MM.1S (cell line): ENCODE data around the gene KCNIP4.
"Not testable (repeated sequence)": the region's sequence is repeated elsewhere in the genome, so short reads cannot be mapped to it uniquely, and the experiment has no call there.

Source experiments
- DNase-seq: peaks from one replicate; pipeline ENCODE4 v3.0.0-alpha.2; 2015
- H2AFZ ChIP-seq: fragments of 300-600 bp; sonication (generic); 2 replicates; pipeline ENCODE4 v1.6.0; 2016; ENCODE audit warnings: antibody characterized with exemption, low read length
- H3F3A ChIP-seq: fragments of 300-600 bp; sonication (generic); 2 replicates; pipeline ENCODE4 v1.6.1; 2016; ENCODE audit warnings: mild to moderate bottlenecking, antibody characterized with exemption, low read length, moderate library complexity, mixed read lengths; ENCODE audit not compliant: insufficient read depth
- H3K27ac ChIP-seq: fragments of 300-600 bp; sonication (generic); 2 replicates; pipeline ENCODE4 v1.5.1; 2016; ENCODE audit warnings: mild to moderate bottlenecking, low read length
- H3K27me3 ChIP-seq: fragments of 300-600 bp; sonication (generic); replicated peaks from 2 replicates; pipeline ENCODE4 v1.6.0; 2016; ENCODE audit warnings: low read length; ENCODE audit not compliant: insufficient read depth
- H3K36me3 ChIP-seq: fragments of 300-600 bp; sonication (generic); replicated peaks from 2 replicates; pipeline ENCODE4 v1.6.1; 2016; ENCODE audit warnings: mild to moderate bottlenecking, low read length, mixed read lengths; ENCODE audit not compliant: insufficient read depth
- H3K4me1 ChIP-seq: fragments of 300-600 bp; sonication (generic); 2 replicates; pipeline ENCODE4 v1.6.1; 2016; ENCODE audit warnings: low read length, mixed read lengths
- H3K4me2 ChIP-seq: fragments of 300-600 bp; sonication (generic); 2 replicates; pipeline ENCODE4 v1.6.0; 2016; ENCODE audit warnings: low read depth, low read length
- H3K4me3 ChIP-seq: fragments of 300-600 bp; sonication (generic); 2 replicates; pipeline ENCODE4 v1.5.1; 2016; ENCODE audit warnings: low read length, mixed read lengths
- H3K79me2 ChIP-seq: fragments of 300-600 bp; sonication (generic); 2 replicates; pipeline ENCODE4 v1.6.1; 2016; ENCODE audit warnings: mixed run types, low read length, mixed read lengths
- H3K9ac ChIP-seq: fragments of 300-600 bp; sonication (generic); 2 replicates; pipeline ENCODE4 v1.6.1; 2016; ENCODE audit warnings: low read length, mixed read lengths
- H3K9me2 ChIP-seq: fragments of 300-600 bp; sonication (generic); replicated peaks from 2 replicates; pipeline ENCODE4 v1.6.1; 2016; ENCODE audit warnings: mild to moderate bottlenecking, low read length, mixed read lengths; ENCODE audit not compliant: insufficient read depth
- H3K9me3 ChIP-seq: fragments of 300-600 bp; sonication (generic); replicated peaks from 2 replicates; pipeline ENCODE4 v1.6.1; 2016; ENCODE audit warnings: mild to moderate bottlenecking, low read length, mixed read lengths; ENCODE audit not compliant: insufficient read depth
- H4K20me1 ChIP-seq: fragments of 300-600 bp; sonication (generic); 2 replicates; pipeline ENCODE4 v1.6.1; 2016; ENCODE audit warnings: mild to moderate bottlenecking, low read length, moderate library complexity, mixed read lengths; ENCODE audit not compliant: insufficient read depth
- EZH2 ChIP-seq: fragments of 300-600 bp; sonication (generic); optimal IDR thresholded peaks from 2 replicates; pipeline ENCODE3; 2017; ENCODE audit warnings: low read depth, mild to moderate bottlenecking, antibody characterized with exemption, low read length, mixed read lengths
- EZH2phosphoT487 ChIP-seq: fragments of 300-600 bp; sonication (generic); IDR thresholded peaks from 2 replicates; pipeline ENCODE4 v1.6.1; 2018; ENCODE audit warnings: antibody characterized with exemption, low read length
- TF ChIP-seq, protein P1 (sequence below): fragments of 300-600 bp; sonication (generic); IDR thresholded peaks from 2 replicates; pipeline ENCODE4 v1.5.1; 2016; ENCODE audit warnings: antibody characterized with exemption, low read length, mixed read lengths

The KCNIP4 gene

DNA sequence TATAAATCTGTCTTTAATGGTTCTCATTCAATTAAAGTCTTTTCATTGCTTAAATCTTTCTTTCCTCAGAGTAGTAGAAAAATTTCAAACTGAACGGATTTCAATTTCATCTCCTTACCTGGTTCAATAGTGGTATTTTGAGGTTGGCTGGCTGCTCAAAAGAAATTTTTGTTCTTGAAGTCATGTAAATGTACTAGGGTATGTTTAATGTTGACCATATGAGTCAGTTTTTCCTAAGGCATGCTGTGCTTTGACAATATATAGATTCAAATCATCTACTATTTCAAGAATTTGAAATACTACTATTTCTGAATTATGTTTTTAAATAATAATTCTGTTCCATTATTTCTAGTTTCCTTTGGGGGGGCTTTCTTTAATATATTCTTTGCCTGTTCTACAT, 1142.9 kb downstream of the KCNIP4 start:
- Histone ChIP-seq H3K27ac (no peak overlapping the region), H2AFZ (no peak overlapping the region), H3K36me3 (no peaks in the 10 kb centered on the region), H3K9me3 (no peaks in the 10 kb centered on the region), H3K4me2 (no peak overlapping the region), H3K4me3 (no peak overlapping the region), H3K79me2 (no peaks in the 10 kb centered on the region), H3K9ac (no peak overlapping the region), H4K20me1 (no peaks in the 10 kb centered on the region), H3K27me3 (no peaks in the 10 kb centered on the region), H3K4me1 (no peaks in the 10 kb centered on the region), H3K9me2 (no peaks in the 10 kb centered on the region), H3F3A (no peaks in the 10 kb centered on the region)
- no peak for DNase-seq
- no peak for TF ChIP-seq EZH2
- TF ChIP-seq EZH2phosphoT487, result no peak
- TF ChIP-seq, protein P1, sequence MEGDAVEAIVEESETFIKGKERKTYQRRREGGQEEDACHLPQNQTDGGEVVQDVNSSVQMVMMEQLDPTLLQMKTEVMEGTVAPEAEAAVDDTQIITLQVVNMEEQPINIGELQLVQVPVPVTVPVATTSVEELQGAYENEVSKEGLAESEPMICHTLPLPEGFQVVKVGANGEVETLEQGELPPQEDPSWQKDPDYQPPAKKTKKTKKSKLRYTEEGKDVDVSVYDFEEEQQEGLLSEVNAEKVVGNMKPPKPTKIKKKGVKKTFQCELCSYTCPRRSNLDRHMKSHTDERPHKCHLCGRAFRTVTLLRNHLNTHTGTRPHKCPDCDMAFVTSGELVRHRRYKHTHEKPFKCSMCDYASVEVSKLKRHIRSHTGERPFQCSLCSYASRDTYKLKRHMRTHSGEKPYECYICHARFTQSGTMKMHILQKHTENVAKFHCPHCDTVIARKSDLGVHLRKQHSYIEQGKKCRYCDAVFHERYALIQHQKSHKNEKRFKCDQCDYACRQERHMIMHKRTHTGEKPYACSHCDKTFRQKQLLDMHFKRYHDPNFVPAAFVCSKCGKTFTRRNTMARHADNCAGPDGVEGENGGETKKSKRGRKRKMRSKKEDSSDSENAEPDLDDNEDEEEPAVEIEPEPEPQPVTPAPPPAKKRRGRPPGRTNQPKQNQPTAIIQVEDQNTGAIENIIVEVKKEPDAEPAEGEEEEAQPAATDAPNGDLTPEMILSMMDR, result no peak

DNA sequence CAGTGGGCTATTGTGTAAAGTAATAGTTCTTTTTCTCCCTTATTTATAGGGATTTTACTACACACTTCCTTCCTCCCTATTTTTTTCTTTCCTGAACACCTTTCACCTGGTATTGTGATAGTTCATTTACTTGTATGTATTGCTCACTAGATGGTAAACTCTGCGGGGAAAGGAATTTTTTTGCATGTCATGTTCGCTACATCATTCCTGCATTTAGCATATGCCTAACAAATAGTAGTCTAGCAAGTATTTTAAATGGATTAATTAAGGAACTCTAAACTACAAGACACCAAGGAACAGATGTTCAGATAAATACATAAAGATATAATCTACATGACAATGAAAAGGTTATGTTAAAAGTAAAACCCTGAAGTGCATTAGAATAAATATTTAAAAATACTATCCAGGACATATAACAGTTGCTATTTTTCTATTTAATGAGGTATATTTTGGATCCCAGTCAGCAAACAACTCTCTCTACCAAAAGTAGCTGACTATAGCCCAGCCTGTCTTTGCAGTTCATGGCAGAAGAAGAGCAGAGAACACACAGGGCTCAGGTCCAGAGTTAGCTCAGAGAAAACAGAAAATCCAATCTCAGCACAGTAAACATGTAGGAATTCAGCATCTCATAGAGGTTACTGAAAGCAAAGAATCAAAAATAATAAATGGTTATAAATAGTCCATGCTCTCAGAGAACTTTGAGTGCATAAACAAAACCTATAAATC, 1160.5 kb downstream of the KCNIP4 start:
- Histone ChIP-seq H3K9ac (no peak overlapping the region), H4K20me1 (no peaks in the 10 kb centered on the region), H3K27me3 (no peaks in the 10 kb centered on the region), H3K4me2 (no peak overlapping the region), H3F3A (no peaks in the 10 kb centered on the region), H3K36me3 (no peaks in the 10 kb centered on the region), H3K27ac (no peak overlapping the region), H3K4me1 (no peaks in the 10 kb centered on the region), H3K9me3 (no peaks in the 10 kb centered on the region), H3K4me3 (no peak overlapping the region), H3K9me2 (no peaks in the 10 kb centered on the region), H3K79me2 (no peaks in the 10 kb centered on the region), H2AFZ (no peak overlapping the region)
- no peak for DNase-seq
- TF ChIP-seq, protein P1, result no peak
- TF ChIP-seq EZH2, result no peak
- no peak for TF ChIP-seq EZH2phosphoT487

DNA sequence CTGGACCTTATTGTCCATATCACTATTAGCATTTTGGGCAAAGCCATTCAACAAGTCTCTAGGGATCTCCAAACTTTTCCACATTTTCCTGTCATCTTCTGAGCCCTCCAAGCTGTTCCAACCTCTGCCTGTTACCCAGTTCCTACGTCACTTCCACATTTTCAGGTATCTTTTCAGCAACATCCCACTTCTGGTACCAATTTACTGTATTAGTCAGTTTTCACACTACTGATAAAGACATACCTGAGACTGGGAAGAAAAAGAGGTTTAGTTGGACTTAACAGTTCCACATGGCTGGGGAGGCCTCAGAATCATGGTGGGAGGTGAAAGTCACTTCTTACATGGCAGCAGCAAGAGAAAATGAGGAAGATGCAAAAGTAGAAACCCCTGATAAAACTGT, 1165.4 kb downstream of the KCNIP4 start:
- DNase-seq, H3K27ac ChIP-seq, H3K36me3 ChIP-seq, H3K9me2 ChIP-seq, H3K9me3 ChIP-seq, H3F3A ChIP-seq, H2AFZ ChIP-seq, H3K4me2 ChIP-seq, H3K27me3 ChIP-seq, H4K20me1 ChIP-seq, H3K9ac ChIP-seq, H3K79me2 ChIP-seq, H3K4me3 ChIP-seq, H3K4me1 ChIP-seq: not testable (repeated sequence)

DNA sequence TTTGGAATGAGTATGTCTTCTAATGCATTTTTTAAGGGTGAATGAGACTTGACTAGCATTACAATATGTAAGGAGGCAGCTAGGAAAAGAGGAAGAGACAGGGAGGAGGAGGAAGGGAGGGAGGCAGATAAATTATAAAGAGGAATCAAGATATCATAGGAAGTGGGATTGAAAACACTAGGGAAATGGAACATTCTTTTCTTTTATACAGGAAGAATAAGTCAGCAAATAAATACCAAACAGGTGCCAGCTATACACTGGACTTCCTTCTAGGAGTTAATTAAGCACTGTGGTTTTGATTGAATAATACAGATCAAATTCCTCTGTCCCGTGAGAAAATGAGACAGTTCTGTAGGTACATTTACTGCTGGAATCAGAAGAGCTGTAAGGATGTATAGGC, 1169.7 kb downstream of the KCNIP4 start:
- Histone ChIP-seq H3K4me1 (no peaks in the 10 kb centered on the region), H3K27me3 (no peaks in the 10 kb centered on the region), H3K36me3 (no peaks in the 10 kb centered on the region), H4K20me1 (no peaks in the 10 kb centered on the region), H3K79me2 (no peaks in the 10 kb centered on the region), H3K4me2 (no peak overlapping the region), H3F3A (no peaks in the 10 kb centered on the region), H3K9ac (no peak overlapping the region), H2AFZ (no peak overlapping the region), H3K9me2 (no peaks in the 10 kb centered on the region), H3K9me3 (no peaks in the 10 kb centered on the region), H3K27ac (no peak overlapping the region), H3K4me3 (no peak overlapping the region)
- TF ChIP-seq EZH2 (no peak), EZH2phosphoT487 (no peak)
- TF ChIP-seq, protein P1, result no peak
- DNase-seq, result no peak
